Daoy (cell line): Measurements from ENCODE around the gene PGR. TPM values are rescaled to one million over a fixed set of nuclear protein-coding genes. Genes with fewer than 3 reads are reported as not detected.

Experiments used
- DNase-seq: peaks from one replicate; pipeline ENCODE4 v3.0.0-alpha.2; 2015; ENCODE audit warnings: low read depth
- total RNA-seq: library from RNA; depleted of rRNA; stranded (reverse); fragments of >200 nt; shearing (Covaris generic); gene quantifications from 2 replicates; pipeline ENCODE4 v1.2.3, GENCODE V29; 2014; rRNA removed

Gene PGR
- under 0.01 TPM in 1 of 2 replicates, not detected in the other for total RNA-seq

DNA sequence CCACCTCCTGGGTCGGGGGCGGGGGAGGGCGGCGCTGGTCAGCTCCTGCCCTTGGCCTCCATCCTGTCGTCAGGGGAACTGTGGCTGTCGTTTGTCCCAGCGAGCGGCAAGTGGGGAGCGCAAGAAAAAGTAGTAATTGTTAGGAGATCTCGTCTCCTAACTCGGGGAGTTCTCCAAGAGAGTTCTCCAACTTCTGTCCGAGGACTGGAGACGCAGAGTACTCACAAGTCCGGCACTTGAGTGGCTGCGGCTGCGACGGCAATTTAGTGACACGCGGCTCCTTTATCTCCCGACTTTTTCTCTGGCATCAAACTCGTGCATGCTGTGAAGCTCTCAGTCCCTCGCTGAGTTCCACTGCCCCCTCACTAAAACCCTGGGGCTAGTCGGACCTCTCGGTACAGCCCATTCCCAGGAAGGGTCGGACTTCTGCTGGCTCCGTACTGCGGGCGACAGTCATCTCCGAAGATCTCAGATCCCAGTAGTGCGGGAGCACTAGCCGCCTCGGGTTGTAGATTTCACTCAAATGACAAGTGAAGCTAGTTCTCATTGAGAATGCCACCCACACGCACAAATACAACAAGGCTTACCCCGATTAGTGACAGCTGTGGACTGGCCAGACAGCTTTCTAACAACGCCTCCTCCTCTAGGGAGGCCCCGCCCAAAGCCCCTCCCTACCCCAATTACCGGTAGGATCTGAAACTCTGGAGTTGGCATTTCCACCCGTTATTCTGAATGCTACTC, at the start of gene PGR:
PGR (minus strand) TSS at position 611 of the 741 bp plus-strand sequence. CDS start 743 bp downstream, outside the sequence.
- DNase-seq, result peak; percentile 4

DNA sequence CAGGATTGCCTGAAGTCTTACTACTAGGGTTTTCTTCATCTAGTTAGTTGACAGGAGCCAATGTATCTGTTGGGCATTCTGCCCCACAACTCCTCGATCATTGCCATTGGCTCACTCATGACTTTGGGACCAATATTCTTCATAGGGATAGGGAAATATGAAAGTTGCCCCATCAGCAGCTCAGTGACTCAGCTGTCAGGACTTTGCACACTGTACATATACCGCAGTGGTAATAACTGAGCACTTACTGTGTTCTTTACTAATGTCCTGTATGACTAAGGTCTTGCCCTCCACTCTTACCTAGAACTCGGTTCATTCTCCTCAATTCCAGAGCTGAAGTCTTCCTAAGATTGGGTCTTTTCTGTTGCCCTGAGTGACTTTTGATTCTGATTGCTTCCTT, 46.8 kb upstream of the PGR start:
- DNase-seq, result no peak

DNA sequence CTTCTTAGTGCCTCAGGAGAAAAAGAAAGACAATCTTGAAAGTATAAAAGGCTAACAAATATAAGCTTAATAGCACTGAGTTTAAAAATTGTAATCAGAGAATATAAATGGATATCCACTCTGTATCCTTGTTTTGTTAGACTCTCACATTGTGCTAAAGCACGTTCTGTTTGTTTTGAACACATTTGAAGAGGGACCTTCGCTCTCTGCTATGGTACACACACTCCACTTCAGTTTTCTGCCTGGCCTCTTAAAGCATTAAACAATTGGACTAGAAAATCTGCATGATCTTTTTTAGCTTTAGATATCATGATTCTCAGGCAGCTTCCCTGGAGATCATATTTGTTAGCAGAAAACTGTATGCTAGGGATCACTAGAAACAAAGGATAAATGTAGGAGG, 40.3 kb upstream of the PGR start:
- DNase-seq, result no peak

DNA sequence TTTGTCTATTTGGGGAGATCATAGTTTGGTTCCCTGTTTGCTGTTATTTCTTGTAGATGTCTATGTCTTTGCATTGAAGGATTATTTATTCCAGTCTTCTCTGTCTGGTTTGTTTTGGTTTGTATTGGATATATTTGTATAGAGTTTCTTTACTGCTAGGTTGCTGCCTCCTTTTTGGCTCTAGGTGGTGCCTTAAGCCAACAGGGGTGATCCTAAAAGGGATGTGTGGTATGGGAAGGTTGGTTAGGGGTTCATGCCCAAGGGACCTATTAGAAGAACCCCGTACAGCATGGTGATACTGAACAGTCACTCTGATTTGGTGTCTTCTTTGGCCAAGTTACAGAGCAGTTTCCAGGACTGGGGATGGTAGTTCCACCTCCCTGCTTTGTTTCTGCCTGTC, 36.4 kb upstream of the PGR start:
- DNase-seq, result no peak

DNA sequence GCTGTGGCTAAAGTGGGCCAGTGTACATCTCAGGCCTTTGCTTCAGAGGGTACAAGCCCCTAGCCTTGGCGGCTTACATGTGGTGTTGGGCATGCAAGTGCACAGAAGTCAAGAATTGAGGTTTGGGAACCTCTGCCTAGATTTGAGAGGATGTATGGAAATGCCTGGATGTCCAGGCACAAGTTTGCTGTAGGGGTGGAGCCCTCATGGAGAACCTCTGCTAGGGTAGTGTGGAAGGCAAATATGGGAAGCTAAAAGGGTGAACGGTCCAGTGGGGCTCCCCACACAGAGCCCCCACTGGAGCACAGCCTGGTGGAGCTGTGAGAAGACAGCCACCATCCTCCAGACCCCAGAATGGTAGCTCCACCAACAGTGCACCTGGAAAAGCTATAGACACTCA, 28.5 kb upstream of the PGR start:
- no peak for DNase-seq

DNA sequence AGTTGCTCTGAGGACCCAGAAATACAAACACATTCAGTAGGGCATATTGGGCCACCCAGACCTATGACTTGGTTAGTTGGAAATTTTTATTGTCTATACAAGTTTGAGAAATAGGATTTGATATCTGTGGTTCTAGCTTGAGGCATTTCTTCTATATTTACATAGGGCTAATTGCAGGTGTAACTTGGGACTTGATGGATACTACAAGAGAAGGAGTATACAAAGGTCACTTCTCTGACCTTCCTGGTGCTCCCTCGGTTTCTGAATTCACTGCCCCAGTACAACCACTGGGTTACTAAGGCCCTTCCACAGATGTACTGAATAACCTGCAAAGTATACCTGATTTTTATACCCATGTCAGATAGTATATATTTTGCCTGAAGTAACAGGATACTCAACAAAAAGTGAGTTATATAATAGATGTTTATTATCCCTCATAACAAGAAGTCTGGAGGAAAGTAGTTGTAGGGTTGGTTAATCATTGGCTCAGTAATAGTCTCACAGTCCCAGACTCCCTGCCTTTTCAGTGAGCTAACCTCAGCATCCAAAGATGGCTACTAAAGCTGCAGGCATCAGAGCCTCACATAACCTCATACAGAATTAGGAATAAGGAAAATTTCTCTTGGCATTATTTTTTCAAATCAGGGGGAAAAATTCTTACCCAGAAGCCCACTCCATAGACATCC, 8.8 kb upstream of the PGR start:
- DNase-seq, result no peak

DNA sequence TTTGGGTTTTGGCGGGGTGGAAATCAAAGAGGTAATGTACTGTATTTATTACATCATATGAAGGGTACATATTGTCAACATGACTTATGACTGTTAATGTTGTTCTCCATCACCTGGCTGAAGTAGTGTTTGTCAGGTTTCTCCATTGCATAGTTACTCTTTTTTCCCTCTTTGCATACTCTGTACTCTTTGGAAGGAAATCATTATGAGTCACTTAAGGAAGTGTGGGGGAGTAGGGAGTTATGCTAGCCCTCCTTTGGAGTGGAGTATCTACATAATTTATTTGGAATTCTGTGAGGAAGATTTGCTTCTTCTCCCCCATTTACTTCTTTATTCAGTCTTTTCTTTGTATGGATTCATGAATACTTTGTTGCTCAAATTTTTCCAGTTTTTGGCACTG, 3.6 kb upstream of the PGR start:
- no peak for DNase-seq

DNA sequence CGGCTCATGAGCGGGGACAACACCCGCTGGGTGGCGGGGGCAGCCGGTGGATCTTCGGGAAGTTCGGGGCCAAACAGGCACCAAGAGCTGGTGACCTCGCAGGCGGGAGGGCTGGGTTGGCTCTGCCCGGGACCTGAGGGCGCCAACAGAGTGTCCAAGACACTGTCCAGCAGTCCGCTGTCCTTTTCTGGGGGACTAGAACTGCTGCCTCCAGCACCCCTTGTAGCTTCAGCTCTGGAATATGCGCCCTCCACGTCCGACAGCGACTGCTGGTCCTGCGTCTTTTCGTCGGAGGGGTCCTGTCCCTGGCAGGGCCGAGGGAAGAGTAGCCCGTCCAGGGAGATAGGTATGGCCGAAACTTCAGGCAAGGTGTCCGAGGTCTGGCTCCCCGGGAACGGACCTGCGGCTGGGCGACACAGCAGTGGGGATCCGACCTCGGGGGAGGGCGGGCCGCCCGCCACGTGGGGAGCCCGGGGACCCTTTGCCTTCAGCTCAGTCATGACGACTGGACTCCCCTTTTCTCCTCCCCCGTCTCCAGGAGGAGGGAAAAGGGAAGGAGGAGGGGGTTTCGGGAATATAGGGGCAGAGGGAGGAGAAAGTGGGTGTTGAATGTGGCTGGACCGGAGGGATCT, 926 bp downstream of the PGR start:
- no peak for DNase-seq

DNA sequence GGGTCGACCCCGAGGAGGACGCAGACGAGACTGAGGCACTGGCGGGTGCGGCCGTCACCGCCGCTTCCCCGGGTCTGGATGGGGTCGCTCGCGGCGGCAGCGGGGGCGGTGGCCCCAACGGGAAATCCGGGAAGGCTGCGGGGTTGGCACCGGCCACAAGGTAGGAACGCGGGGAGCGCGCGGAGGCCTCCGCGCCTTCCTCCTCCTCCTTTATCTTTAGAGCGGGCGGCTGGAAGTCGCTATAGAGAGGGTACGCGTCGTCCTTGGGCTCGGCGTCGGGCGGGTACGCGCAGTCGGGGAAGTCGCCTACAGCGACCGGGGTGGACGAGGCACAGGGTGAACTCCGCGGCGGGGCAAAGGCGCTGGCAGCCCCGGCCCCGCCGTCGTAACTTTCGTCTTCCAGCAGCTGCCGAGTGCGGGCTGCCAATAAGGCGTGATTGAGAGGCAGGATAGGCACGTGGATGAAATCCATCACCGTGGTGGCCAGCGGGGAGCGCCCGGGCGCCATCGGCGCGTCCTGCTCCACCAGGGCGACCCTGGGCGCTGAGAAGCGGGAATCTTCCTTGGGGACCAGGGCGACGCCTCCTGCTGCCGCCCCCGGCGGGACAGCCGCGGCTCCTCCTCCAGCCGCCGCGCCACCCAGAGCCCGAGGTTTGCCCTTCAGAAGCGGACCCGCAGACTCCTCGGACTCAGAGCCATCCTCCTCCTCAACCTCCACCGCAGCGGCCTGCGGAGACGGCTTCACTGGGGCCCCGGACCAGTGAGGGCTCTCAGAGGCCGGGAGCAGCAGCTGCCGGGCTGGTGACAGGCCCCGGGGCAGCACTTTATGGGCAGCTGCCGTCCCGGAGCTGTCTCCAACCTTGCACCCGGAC, 1.7 kb downstream of the PGR start:
- DNase-seq, result peak; percentile 1

DNA sequence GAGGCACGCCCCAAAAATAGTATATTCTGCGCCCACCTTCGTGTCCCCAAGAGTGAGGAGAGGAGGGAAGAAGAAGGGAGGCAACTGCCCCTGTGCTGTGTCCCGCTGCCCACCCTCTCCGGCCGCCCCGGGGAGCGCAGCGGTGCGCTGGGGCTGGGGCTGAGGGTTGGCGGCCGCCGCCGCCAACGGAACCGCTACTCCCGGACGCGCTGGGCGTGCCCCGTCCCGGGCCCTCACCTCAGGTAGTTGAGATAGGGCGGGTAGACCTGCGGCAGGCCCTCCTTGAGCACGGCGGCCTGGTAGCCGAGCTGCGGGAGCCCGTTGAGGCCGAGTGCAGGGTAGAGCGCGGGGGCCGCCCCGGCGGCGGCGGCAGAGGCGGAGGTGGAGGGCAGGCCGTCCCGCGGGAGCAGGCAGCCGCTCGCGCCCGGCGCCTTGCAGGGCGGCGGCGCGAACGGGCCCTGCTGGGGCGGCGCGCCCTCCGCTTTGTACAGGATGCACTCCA, 2.4 kb downstream of the PGR start:
- DNase-seq, result peak; percentile 4

DNA sequence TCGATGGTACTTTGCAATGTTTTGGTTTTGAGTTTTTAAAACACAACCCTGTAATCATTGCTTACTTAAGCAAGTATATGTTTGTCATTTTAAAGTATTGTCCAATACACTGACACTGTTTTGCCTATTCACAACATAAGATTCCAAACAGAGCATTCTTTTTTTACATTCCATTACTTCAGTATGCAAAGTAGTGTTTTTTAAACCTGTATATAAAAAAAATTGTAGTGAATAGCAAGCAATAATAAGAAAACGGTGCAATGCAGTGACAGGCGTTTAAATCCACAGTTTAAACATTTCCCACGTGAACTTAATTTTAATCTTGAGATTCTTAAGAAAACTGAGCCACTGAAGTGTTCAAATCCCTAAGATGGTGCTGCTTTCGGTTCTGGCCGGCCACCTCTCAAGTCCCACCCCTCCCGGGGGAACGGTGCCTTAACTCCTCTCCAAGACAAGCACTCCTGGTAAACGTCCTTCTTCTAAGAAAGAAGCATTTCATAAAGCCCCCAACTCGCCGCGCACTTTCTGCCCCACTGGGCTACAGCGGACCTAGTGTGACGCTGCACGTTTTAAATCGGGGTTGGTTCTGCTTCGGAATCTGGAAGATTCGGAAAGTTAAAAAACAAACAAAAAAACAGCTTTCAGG, 2.9 kb downstream of the PGR start:
- peak; percentile 4 for DNase-seq

DNA sequence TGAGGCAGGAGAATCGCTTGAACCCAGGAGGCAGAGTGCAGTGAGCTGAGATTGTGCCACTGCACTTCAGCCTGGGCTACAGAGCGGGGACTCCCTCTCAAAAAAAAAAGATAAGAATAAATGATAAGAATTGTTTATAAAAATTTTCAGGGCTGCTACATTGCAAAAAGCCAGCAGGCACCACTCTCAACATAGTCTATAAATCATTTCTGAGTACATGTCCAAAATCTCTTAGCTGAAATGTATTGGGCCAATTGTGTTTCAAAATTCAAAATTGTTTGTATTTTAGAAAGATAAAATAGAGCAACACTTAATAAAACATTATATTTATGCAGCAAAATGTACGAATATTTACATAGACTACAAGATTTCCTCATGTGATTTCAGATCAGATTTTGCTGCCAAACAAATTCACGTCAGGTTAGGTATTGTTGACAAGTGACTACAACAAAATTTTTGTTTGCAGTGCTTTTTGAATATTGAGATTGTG, 13.9 kb downstream of the PGR start:
- no peak for DNase-seq

DNA sequence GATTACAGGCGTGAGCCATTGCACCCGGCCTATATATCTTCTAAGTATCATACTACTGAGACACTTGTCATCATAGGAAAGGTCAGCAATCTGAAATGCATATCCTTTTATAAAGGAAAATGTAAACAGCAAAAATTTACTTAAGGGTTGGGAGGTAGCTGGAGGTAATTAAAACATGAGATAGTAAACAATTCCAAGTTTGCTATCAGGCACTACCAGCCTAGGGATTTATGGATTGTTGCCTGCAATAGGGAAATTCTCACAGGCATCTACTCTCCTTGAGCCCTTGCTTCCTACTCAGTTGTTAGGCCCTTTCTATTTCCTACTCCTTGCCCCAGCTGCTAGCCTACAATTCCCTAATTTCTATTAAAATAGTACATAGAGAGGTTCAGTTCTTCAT, 16.1 kb downstream of the PGR start:
- no peak for DNase-seq

DNA sequence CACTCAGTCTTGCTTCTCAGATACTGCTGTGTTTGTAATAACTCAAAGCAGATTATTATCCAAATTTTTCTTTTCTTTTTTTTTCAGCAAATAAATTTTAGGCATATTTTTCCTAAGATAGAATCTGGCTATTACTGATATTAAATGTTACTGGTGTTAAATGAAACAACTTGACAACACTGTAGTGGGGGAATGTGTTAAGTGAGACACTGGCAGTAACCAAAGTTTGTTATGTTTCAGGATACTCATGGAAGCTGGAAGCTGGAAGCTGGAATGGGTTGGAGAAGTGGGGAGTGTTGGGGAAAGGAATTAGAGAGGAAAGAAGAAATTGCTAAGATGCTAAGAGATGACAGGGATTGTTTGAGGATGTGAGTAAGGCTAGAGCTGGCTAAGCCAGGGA, 24.9 kb downstream of the PGR start:
- no peak for DNase-seq

DNA sequence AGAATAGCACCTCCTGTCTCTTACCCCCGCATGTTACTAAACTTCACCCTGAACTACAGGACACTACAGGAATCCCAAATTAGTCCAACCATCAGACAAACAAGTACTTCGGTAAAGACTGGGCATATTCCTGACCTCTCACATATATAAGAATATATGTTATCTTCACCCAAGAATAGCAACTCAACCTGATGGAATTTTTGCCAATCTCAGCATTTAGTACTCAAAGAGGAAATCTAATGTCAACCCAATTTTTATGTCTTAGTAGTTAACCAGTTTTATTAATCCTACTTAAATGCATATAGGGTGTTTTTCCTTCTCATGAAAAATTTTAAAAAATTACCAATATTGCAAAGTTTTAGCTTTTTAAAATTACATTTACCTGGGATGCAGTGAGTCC, 26.2 kb downstream of the PGR start:
- no peak for DNase-seq

DNA sequence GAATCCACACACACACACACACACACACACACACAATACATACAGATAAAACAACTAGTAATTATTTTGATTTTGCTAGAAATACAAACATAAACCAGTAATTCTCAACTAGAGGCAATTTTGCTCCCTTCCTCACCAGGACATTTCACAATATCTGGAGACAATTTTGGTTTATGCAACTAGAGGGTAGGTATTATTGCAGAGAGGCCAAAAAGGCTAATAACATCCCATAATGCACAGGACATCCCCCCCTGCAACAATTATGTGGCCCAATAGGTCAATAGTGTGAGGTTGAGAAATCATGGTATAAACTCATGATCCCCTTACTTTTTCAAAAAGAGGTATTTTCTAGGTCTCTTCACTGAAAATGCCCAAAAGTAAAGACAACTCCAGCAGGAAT, 29.0 kb downstream of the PGR start:
- DNase-seq, result no peak

DNA sequence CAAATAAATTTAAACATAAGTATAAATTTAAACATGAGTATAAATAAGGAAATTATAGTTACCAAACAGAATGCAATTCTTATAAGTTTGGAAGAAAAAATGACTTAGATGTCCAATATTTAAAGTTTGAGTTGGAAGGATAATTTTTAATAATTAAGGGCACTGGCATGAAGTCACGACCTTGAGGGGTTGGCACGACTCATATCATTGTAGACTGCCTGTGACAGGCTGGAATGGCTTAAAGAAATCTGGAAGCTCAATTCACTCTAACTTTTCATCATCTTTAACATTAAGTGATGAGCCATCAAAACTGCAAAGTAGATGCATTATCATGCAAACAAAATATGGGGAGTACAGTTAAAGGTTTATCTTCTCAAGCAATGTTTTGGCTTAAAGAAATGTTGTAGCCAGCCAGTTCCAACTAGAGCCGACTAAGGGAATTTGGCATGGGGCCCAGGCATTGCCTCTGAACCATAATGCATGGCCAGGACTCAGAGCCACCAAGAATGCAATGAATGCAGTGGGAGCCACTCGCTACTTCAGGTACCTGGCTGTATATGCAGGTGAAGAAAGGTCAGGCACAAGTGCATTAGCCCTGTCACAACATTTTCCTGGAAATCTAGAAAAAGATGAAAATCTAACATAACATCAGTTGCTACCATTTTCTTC, 33.4 kb downstream of the PGR start:
- no peak for DNase-seq

DNA sequence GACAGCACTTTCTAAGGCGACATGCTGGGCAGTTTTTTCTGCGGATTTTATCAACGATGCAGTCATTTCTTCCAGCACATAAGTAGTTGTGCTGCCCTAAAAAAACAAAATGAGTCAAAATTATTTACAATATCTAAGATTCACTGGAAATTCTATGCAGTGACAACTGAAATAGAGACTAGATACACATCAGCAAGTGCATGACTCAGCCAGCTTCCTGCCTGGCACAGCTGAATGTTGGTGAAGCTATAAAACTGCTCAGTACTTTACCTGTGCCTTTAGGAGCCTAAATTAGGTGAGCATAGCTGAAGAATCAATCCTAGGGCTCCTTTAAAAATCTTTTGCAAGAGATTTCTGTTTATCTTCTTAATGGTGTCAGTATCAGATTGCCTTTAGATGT, 37.8 kb downstream of the PGR start:
- DNase-seq, result no peak

DNA sequence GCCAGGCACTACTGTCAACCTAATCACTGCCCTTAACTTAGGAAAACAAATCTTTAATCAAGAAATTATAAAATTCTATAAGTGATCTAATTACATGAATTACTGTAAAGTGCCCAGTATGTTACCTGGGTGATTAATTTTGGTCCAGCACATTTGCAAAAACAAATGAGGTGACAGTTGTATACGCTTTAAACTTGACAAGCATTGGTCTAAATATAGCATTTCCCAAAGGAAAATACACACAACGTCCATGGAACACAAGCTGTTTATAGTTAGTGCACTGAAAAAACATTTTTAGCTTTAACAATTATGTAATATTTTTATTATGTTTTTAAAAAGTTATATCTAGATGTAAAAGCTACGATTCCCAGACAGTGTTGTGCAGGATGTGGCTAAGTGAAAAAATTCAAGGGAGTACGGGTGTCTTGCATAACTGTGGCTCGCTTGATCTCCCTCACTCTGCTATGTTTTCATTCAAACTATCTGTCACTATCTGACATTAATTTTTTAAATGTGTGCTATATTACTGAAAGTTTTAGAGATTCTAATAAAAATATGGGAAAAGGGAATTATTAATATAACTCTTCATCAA, 38.8 kb downstream of the PGR start:
- no peak for DNase-seq

DNA sequence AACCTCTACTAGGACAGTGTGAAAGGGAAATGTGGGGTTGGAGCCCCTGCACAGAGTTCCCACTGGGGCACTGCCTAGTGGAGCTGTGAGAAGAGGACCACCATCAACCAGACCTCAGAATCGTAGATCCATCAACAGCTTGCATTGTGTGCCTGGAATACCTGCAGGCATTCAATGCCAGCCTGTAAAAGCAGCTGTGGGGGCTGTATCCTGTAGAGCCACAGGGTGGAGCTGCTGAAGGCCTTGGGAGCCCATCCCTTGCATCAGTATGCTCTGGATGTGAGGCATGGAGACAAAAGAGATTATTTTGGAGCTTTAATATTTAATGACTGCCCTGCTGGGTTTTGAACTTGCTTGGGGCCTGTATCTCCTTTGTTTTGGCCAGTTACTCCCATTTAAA, 46.3 kb downstream of the PGR start:
- no peak for DNase-seq
